ENCODE measurements around the gene PPP3CA.

Gene PPP3CA

GRCh38 chr4:101331017-101331416 is 16.3 kb downstream of the PPP3CA start:
- peak; percentile 43 for DNase-seq (ENCODE audit: low spot score)

GRCh38 chr4:101329592-101329991 is 17.7 kb downstream of the PPP3CA start:
- no peak for DNase-seq (ENCODE audit: low spot score)

GRCh38 chr4:101328063-101328602 is 19.2 kb downstream of the PPP3CA start:
- no peak for DNase-seq (ENCODE audit: low spot score)

- no peak for DNase-seq (ENCODE audit: low spot score)
Measured at GRCh38 chr4:101326576-101326975, 20.8 kb downstream of the PPP3CA start.

- no peak for DNase-seq (ENCODE audit: low spot score)
Measured at GRCh38 chr4:101322743-101323142, 24.6 kb downstream of the PPP3CA start.

- no peak for DNase-seq (ENCODE audit: low spot score)
Measured at GRCh38 chr4:101321481-101322042, 25.8 kb downstream of the PPP3CA start.

- no peak for DNase-seq (ENCODE audit: low spot score)
Measured at GRCh38 chr4:101315786-101316185, 31.5 kb downstream of the PPP3CA start.

GRCh38 chr4:101315041-101315440 is 32.3 kb downstream of the PPP3CA start:
- DNase-seq (ENCODE audit: low spot score) = no peak

- DNase-seq (ENCODE audit: low spot score) = no peak
Measured at GRCh38 chr4:101309925-101310324, 37.4 kb downstream of the PPP3CA start.

- DNase-seq (ENCODE audit: low spot score) = no peak
Measured at GRCh38 chr4:101307899-101308298, 39.4 kb downstream of the PPP3CA start.

- DNase-seq (ENCODE audit: low spot score) = no peak
Measured at GRCh38 chr4:101306764-101307615, 40.3 kb downstream of the PPP3CA start.

GRCh38 chr4:101306225-101306624 is 41.1 kb downstream of the PPP3CA start:
- peak; percentile 22 for DNase-seq (ENCODE audit: low spot score)

GRCh38 chr4:101304916-101305315 is 42.4 kb downstream of the PPP3CA start:
- no peak for DNase-seq (ENCODE audit: low spot score)

- DNase-seq (ENCODE audit: low spot score) = no peak
Measured at GRCh38 chr4:101299899-101300540, 47.3 kb downstream of the PPP3CA start.

GRCh38 chr4:101299021-101299420 is 48.3 kb downstream of the PPP3CA start:
- DNase-seq (ENCODE audit: low spot score) = no peak

- DNase-seq (ENCODE audit: low spot score) = no peak
Measured at GRCh38 chr4:101295691-101296090, 51.6 kb downstream of the PPP3CA start.

- DNase-seq (ENCODE audit: low spot score) = no peak
Measured at GRCh38 chr4:101294597-101294996, 52.7 kb downstream of the PPP3CA start.

- no peak for DNase-seq (ENCODE audit: low spot score)
Measured at GRCh38 chr4:101292901-101293300, 54.4 kb downstream of the PPP3CA start.

- DNase-seq (ENCODE audit: low spot score) = no peak
Measured at GRCh38 chr4:101292214-101292613, 55.1 kb downstream of the PPP3CA start.

GRCh38 chr4:101291198-101291597 is 56.1 kb downstream of the PPP3CA start:
- no peak for DNase-seq (ENCODE audit: low spot score)

- DNase-seq (ENCODE audit: low spot score) = peak; percentile 73
Measured at GRCh38 chr4:101290654-101291053, 56.7 kb downstream of the PPP3CA start.

- DNase-seq (ENCODE audit: low spot score) = no peak
Measured at GRCh38 chr4:101289306-101289705, 58.0 kb downstream of the PPP3CA start.
